ENCODE measurements around the gene CADPS.

CADPS gene

DNA sequence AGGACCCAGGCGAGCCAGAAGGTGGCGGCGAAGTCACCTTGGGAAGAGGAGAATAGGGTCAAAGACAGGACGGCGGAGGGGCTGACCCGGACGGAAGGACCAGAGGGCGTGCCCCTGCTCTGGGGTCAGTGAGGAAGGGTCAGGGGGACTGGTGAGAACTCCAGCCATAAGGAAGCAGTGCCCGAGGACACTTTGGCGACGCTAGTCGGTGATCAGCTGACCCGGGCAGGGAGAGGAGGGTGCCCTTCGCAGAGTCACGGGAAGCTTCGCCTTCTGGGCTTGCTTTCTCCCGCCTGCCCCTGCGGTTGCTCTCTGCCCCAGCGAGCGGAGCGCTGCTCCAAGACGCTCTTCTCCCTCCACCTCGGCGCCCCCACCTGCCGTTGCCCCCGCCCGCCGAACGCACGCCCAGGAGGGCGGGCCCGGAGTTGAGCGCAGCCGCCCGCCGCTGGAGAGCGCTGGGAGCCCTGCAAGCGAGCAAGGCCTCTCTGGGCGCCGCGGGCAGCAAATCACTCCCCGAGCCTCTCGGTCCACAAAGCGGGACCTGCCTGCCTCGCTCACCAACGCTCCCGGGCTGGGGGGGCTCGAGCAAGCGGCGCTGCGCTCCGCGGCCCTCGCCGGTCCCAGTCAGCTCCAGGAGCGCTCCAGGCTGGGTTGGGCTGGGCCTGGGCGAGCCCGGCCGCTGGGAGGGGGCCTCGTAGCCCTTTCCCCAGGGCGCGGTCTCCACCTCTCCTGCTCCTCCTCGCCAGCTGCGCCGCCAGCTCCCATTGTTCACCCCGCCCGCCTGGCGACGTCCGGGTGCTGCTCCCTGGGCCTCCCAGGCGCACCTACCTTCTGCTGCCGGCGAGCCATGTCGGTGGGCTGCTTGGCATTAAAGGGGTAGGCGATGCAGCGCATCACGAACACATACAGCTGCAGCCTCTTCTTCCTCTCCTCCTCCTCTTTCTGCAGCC, 1.2 kb downstream of the CADPS start:
- DNase-seq (ENCODE audit: low read depth) = no peak

DNA sequence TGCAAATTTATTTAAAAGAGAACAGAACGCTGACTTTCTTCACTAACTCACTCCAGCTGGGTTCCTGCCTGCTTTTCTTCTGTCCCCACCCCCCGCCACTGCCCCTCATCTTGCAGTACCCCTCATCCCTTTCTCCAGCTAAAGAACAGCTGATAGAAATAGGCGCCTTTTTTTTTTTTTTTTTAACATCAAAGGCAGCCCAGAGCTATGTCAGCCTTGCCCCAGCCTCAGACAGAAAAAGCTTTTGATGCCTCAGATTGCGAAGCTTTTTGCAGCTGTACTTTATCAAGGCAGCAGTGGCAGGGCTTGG, 1.8 kb downstream of the CADPS start:
- no peak for DNase-seq (ENCODE audit: low read depth)

DNA sequence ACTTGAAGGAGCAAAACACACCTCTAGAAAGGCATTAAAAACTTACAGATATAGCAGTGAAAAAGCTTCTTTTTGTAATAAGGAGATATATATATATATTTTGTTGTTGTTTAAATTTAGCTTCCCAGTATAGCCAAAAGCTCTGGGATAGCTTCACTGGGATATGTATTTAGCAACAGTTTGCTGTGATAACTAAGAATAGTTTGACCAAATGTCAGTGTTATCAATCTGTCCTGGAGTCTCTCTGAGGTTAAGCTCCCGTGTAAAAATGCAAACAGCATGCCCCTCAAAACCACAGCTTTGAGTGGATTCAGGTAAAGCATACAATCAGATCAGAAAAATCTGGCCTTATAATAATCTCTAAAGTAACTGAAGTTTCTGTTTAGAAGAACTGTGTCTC, 2.9 kb downstream of the CADPS start:
- DNase-seq (ENCODE audit: low read depth) = no peak

DNA sequence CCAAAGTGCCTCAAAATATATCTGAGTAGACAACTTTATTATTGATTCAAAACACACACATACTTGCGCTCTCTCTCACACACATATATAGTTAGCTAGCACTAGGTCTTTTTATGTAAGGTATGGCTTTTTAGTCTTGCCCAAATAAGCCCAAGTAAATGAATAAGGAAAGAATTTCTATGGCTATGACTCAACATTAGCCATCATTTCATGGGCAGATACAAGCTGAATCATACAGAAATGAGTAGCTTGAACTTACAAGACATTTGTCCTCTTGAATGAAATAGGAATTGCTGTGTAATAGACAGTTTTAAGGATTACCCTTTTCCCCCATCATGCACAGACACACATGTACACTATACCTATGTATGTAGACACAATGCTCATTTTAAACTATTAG, 4.9 kb downstream of the CADPS start:
- no peak for DNase-seq (ENCODE audit: low read depth)

DNA sequence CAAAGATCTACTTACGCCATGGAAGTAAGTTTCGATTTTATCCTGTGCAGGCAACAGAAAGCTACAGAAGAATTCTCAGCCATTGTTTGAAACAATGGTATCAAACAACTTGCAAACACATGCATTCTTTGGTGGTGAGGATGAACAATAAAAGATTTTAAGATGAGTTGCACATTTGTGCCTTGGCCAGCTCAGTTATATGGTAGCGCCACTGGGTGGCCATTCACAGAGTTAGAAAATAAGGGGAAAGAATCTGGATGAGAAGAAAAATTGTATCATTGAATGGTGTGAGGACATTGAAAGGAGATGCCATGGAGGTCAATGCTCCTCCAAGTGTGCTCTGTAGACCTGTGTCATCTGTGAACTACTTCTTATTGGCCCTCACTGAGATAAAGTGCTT, 11.6 kb downstream of the CADPS start:
- DNase-seq (ENCODE audit: low read depth) = no peak

DNA sequence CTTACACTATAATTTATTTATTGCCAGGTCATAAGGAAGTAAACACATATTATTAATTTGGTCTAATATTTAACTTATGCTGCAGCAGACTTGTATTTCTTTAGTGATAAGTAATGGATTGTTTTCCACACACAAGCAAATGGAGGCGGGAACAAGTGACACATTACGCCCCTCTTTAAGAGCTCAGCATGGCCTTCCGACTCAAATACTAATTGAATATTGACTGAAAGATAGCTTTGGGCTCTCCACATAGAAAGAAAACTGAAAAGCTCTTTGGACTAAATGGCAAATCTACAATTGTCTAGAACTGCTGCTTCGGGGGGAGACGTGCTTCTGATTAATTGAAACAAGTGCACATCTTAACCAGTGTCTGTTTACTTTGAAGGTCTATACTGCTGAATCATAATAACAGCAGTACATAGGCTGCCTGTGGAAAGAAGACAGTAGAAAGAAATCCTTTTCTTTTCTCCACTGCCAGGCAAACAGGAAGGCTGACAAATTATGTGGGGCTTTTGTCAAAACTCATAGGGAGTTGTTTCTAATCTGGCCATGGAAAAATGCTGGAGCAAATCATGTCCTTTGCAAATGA, 15.9 kb downstream of the CADPS start:
- DNase-seq (ENCODE audit: low read depth) = no peak

DNA sequence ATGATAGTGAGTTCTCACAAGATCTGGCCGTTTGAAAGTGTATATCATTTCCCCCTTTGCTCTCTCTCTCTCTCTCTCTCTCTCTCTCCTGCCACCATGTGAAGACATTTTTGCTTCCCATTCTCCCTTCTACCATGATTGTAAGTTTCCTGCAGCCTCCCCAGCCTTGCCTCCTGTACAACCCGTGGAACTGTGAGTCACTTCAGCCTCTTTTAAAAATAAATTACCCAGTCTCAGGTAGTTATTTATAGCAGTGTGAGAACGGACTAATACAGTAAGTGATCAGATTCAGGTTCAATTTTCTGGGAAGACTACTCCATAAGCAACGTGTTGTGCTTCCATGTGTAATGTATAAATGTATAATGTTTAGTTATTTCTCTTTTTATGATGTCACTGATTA, 29.2 kb downstream of the CADPS start:
- DNase-seq (ENCODE audit: low read depth) = no peak

DNA sequence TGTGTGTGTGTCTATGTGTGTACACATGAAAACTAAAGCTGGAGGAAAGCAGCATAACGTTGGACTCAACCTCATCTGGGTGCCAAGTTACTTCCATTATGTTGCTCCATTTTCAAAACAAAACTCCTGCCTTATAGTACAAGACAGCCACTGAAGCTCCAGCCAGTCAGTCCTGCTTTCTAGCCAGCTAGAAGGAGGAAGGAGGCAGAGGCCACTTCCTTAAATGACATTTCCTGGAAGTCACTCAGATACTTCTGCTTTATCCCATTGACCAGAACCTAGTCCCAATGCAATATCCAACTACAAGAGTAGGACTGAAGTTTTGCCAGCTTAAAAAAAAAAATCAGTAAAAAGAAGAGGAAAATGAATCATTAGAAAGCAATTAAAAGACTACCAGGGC, 31.7 kb downstream of the CADPS start:
- DNase-seq (ENCODE audit: low read depth) = no peak

DNA sequence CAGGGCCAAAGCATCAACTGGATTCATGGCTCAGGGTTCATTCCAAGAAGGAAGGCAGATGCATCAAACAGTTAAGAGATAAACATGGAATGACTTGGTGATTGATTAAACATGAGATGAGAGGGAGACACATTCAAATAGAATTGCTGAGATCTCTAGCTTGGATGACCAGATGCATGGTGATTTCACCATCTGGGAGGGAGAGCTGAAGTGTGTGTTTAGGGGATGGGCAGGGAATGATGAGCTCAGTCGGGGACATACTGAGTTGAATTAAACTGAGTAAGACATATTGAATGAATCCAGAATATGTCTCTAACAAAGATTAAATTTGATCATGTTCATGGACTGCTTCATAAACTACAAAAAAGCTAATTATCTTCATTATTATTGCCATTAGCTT, 35.5 kb downstream of the CADPS start:
- DNase-seq (ENCODE audit: low read depth) = no peak

DNA sequence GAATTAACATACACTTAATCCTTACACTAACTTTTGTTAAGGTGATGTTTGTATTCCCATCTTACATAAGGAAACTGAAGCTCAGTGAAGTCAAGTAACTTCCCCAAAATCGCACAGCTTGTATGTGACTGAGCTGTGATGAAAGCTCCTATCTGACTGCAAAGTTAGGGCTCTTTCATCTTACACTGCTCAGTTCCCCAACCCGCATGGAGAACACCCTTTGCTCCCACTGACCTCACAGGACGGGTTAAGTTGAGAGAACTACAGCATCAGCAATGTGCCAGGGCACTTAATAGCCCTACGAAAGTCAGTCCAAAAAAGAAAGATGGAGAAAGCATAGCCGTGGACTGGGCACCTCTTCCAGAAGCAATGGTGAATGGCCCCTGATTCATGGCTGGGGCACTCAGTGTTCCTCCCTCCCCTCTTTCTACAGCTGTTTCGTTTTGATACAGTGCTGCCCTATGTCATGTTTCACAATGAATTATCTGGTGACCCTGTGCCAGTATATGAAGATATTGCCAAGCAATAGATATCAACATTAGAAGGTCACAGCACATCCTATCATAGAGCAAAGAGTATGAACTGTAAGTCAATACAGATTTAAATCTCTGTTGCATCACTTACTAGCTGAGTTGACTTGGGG, 38.0 kb downstream of the CADPS start:
- no peak for DNase-seq (ENCODE audit: low read depth)

DNA sequence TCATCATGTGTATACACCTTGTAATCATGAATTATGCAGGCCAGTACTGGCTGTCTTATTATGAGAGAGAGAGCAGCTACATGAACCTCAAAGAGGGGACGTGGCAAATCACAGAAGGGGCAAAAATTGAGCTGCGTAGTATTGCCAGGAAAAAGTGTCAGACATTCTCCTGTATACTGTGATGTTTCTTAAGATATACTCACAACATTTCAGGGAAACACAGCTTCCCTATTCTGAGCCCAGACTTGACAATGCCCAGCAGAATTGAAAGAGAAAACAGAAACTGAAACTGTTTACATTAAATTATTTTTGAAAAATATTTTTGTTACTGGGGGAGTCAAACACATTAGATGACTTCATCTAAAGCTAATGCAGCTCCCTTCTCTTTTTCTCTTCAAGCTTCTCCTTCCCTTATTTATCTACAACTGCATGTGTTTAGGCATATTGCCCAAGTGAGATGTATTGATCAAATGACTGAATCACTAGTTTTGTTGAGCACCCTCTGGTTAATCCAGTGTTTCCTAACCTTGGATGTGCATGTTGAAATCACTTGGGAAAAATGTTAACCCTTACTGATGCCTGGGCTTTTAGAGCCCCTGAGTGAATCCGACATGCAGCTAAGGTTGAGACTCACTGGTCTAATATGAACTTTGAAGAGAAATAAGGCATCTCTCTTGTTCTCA, 39.5 kb downstream of the CADPS start:
- DNase-seq (ENCODE audit: low read depth) = no peak

DNA sequence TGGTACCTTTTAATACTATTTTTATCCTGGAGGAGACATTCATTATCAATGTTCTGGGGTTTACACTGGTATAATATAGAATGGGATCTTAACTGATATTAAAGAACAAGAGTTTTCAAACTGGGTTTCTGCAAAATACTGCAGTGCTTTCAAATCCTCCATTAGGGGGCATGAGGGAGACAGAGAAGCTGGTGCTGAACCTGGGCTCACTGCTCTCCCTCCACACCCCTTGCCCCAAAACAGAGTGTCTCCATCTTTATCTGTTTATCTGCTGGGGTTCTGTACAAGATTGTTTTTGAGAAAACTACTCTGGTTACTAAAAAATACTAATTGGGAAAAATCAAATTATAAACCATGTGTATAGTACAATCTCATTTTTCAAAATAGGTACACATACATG, 41.7 kb downstream of the CADPS start:
- DNase-seq (ENCODE audit: low read depth) = no peak

DNA sequence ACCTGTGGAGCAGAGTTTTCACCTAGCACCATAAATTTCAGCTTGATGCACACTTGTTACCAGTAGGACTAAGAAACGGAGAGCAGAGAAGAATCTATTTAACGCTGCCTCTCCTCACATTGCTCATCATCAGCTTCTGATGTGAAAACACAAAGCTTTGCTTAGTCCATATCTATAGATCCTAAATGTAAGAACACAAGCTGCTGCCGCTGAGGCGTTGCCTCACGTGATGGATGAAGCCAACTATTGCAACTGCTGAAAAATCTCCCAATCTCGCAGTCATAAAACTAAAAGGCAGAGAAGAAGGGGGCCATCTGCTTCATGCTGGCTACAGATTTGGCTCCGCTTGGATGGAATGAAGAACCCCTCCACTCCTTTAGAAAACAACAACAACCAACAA, 42.7 kb downstream of the CADPS start:
- no peak for DNase-seq (ENCODE audit: low read depth)

DNA sequence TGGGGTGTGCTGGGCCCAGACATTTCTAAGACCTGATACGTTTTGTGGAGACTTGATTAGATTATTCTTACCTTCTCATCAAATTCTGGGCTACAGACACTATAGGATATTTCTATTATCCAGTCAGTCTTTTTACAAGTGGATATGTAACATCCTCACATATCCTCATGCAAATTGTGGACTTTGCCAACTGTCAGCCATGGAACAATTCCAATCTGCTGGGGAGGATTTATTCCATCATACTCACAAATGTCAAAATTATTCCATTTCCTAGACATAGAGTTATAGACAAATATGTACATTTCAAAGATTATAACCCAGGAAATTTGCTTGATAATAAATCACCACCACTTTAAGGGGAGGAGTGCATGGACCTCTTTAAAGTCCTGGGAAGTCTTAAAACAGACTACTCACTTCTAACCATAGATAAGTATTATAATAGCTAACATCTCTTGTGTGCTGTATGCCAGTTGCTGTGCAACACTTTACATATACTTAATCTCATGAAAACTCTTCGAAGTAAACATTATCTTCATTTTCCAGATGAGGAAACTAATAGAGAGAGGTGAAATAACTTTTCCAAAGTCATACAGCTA, 44.4 kb downstream of the CADPS start:
- DNase-seq (ENCODE audit: low read depth) = no peak

DNA sequence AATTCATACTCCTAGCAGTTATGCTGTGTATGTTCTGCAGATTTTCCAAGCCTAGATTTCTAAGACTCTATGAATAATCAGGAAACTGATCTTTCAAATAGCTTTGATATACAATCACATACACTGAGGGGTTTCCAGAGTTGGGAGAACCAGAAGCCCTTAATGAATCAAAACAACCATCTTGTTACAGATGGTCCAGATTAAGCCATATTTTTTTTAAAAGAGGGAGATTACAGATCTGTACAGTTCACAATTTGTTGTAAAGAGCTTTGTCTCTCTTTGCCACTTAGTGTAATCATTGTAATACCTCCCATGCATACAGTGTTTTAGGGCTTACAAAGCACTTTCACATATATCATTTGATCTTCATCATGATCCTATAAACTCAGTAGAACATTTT, 47.7 kb downstream of the CADPS start:
- no peak for DNase-seq (ENCODE audit: low read depth)

DNA sequence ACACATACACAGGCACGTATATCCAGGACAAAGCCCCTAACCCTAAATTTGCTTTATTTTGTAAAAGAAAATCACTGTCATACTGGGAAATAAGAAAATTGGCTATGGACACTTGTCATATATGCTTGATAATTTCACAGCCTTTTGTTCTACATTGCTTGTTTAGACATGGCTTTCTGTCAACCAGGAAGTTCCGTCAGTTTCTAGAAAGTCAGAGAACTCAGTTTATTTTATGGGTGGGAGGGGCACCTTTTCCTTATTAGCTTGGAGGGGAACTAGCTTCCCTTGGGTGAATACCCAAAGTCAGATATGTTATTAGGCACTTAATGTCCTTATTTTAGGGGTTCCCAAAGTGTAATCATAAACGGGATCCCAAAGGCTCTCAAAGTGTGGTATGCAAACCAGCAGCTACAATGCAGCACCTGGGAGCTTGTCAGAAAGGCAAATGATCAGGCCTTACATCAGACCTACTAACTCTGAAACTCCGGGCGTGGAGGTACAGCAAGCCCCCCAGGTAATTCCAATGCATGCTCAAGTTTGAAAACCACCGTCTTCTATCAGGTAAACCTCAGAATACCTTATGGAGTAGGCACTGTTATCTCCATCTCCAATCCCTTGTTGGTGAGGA, 50.1 kb downstream of the CADPS start:
- no peak for DNase-seq (ENCODE audit: low read depth)

DNA sequence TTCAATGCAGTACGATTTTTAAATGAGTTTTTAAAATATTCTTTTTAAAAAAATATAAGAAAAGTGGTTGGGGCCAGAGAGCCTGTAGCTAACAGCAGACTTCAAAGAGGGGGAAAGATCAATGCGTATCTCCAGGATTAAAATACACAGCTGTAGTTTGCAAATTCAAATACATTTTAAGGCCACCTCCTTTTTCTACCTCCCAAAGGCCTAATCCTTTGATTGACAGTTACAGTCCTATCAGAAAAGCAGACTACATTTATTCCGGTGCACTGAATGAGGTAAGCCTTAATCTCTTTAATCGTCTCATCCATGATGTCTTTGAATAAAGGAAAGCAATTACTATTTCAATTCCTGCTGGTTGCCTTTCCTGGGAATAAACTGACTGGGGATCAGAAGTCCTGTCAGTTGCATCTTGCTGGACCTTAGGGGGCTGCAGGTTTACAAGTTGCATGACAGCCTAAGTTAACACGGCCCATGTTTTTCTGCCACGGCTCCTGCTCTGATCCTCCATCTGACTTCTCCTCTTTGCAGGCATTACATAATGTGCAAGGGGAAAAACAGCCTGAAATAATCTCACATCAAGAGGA, 51.7 kb downstream of the CADPS start:
- no peak for DNase-seq (ENCODE audit: low read depth)

DNA sequence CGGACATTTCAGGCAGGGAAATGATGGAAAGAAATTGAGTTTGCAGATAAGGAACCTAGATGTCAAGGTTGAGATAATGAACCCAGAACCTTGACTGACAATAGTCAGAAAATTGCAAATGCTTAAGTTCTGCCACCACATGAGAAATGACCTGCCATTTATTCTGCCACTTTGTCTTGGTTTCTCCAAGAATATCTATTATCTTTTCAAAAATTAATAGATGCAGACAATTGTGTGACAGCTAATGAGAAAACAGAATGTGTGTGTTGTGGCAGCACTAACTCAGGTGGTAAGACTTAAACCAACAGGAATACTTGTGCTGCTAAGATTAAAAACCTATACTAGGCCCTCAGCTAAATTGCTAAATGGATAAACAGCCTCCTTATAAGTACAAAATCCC, 52.3 kb downstream of the CADPS start:
- DNase-seq (ENCODE audit: low read depth) = no peak

DNA sequence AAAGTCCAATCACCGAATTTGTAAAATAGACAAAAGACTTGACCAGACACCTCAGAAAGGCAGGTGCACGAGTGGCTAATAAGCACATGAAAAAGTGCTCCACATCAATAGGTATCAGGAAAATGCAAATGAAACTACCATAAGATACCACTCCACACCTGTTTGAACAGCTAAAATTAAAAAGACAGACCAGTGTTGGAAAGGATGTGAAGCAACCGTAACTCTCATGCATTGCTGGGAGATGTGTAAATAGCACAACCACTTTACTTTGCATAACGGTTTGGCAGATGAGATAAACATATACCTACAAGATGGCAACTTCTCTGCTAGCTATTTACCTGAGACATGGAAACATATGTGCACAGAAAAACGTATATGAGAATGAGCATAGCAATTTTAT, 56.9 kb downstream of the CADPS start:
- DNase-seq (ENCODE audit: low read depth) = no peak

DNA sequence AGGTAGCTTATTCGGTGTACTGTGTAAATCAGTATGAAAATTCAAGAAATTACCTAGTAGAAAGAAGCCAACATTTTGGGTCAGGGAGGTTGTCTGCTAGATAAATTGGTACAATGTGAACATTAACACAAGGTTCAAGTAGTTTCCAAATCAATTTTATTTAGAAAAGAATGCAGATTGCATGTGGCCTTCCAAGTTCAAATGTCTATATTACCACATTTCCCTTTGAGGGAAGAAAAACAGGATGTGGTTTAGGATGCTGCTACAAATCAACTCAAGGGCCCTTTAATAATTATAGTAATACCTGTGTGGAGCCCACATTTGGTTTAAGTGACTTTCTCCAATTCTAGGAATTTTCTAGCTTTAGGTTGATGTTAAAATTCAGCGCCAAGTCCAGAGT, 57.5 kb downstream of the CADPS start:
- no peak for DNase-seq (ENCODE audit: low read depth)

DNA sequence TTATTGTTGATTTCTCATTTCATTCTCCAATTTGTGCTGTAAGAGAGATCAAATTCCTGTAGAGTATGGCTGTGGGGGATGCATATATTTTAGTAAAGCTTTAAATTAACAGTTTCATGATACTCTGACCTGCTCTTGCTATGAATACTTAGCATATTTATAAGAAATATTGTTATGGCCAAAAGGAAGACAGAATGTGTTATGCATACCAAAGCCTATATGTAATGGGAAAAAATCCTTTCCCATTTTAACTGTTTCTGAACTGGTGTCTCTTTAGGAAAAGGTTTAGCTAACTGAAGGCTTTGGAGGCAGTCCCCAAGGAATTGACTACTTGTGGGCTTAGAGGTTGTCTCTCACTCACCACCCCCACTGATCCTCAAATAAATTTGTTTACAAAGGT, 59.2 kb downstream of the CADPS start:
- DNase-seq (ENCODE audit: low read depth) = no peak

DNA sequence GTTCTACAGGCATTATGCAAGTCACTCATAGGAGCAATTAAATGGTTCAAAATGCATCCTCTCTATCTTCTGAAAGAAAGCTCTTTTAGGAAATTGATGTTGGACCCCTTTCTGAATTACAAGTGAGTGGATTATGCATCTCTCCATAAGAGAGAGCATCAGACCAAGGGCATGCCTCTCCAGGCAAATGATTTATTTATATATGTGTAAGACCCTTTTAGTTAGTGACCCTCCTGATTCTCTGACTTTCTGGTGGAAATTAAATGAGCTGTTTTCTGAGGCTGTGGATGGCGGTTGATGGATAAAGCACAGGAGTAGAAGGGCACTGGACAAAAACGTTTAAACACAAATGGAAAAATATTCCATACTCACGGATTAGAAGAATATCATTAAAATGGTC, 62.6 kb downstream of the CADPS start:
- no peak for DNase-seq (ENCODE audit: low read depth)

All from HS-27A (cell line).